CD14-positive monocyte (primary cell): ENCODE data around the gene FCGR2B. TPM values are rescaled to one million over a fixed set of nuclear protein-coding genes. Genes with fewer than 3 reads are reported as not detected.

Experiments used
- DNase-seq, 3 donors: peaks; one replicate each; pipeline ENCODE4 v3.0.0-alpha.2; 2011 to 2022
- H2AFZ ChIP-seq: 2 replicates; pipeline ENCODE4 v1.6.0; 2012; ENCODE audit warnings: mild to moderate bottlenecking, low read depth, low read length, inconsistent platforms; ENCODE audit not compliant: insufficient read depth, poor library complexity, severe bottlenecking
- H3K27ac ChIP-seq, 2 donors: 1 replicate in 1 of 2; 2 replicates in 1 of 2; pipeline ENCODE4 v1.5.1; 2012 to 2013; ENCODE audit warnings: low read length in 2 of 2, control low read depth in 1 of 2, inconsistent platforms in 1 of 2, low read depth in 1 of 2, mild to moderate bottlenecking in 1 of 2
- H3K27me3 ChIP-seq, 2 donors: one replicate each; pipeline versions ENCODE4 v1.6.0 to v1.6.1; 2011 to 2013; ENCODE audit warnings: low read length in 2 of 2; ENCODE audit not compliant: control insufficient read depth in 2 of 2, insufficient read depth in 2 of 2
- H3K36me3 ChIP-seq, 2 donors: replicated peaks in 1 of 2; 1 replicate in 1 of 2; 2 replicates in 1 of 2; pipeline versions ENCODE4 v1.5.1 to v1.6.1; 2012 to 2013; ENCODE audit warnings: low read length in 2 of 2, control low read depth in 1 of 2, inconsistent platforms in 1 of 2, mild to moderate bottlenecking in 1 of 2; ENCODE audit not compliant: insufficient read depth in 2 of 2, control insufficient read depth in 1 of 2
- H3K4me1 ChIP-seq, 2 donors: 1 replicate in 1 of 2; 2 replicates in 1 of 2; pipeline versions ENCODE4 v1.5.1 to v1.6.1; 2012 to 2013; ENCODE audit warnings: low read length in 2 of 2, control low read depth in 1 of 2, inconsistent platforms in 1 of 2, mild to moderate bottlenecking in 1 of 2, moderate library complexity in 1 of 2; ENCODE audit not compliant: insufficient read depth in 2 of 2, control insufficient read depth in 1 of 2
- H3K4me2 ChIP-seq: replicated peaks from 2 replicates; pipeline ENCODE3; 2012; ENCODE audit warnings: low read length, moderate library complexity, mild to moderate bottlenecking; ENCODE audit not compliant: poor library complexity, severe bottlenecking; ENCODE audit errors: extremely low read depth
- H3K4me3 ChIP-seq, 3 experiments: fragments of 200-600 bp in 1 of 3; sonication (generic) in 1 of 3; replicated peaks in 1 of 3; 1 replicate in 2 of 3; 2 replicates in 1 of 3; pipeline ENCODE4 v1.5.1; 2011 to 2013; ENCODE audit warnings: low read length in 3 of 3, mild to moderate bottlenecking in 3 of 3, control low read depth in 2 of 3, low read depth in 2 of 3, inconsistent platforms in 1 of 3, moderate library complexity in 1 of 3
- H3K79me2 ChIP-seq: 2 replicates; pipeline ENCODE4 v1.6.0; 2012; ENCODE audit warnings: mild to moderate bottlenecking, control low read depth, inconsistent platforms, low read length, moderate library complexity; ENCODE audit not compliant: insufficient read depth
- H3K9ac ChIP-seq: 2 replicates; pipeline ENCODE4 v1.6.0; 2017; ENCODE audit warnings: low read length, mild to moderate bottlenecking; ENCODE audit not compliant: insufficient read depth, poor library complexity, severe bottlenecking
- H3K9me3 ChIP-seq, 2 donors: replicated peaks in 1 of 2; 1 replicate in 1 of 2; 2 replicates in 1 of 2; pipeline versions ENCODE4 v1.5.1 to v1.6.1; 2012 to 2013; ENCODE audit warnings: low read length in 2 of 2, control low read depth in 1 of 2; ENCODE audit not compliant: control insufficient read depth in 1 of 2, insufficient read depth in 1 of 2
- H4K20me1 ChIP-seq: 2 replicates; pipeline ENCODE4 v1.6.0; 2012; ENCODE audit warnings: mild to moderate bottlenecking, low read length, control low read depth, moderate library complexity; ENCODE audit not compliant: insufficient read depth
- H3K27ac Mint-ChIP-seq, 7 donors: one replicate each; pipeline ENCODE4 v1.8.0; 2020; ENCODE audit warnings: mild to moderate bottlenecking in 7 of 7, mixed read lengths in 7 of 7, moderate library complexity in 6 of 7, inconsistent platforms in 2 of 7
- H3K27me3 Mint-ChIP-seq, 3 donors: one replicate each; pipeline ENCODE4 v1.8.0; 2021 to 2022; ENCODE audit warnings: low read depth in 3 of 3, mild to moderate bottlenecking in 3 of 3, mixed read lengths in 3 of 3, moderate library complexity in 3 of 3, inconsistent platforms in 1 of 3
- H3K36me3 Mint-ChIP-seq, 2 donors: one replicate each; pipeline ENCODE4 v1.8.0; 2020; ENCODE audit warnings: mixed read lengths in 2 of 2, inconsistent platforms in 1 of 2, mild to moderate bottlenecking in 1 of 2
- H3K4me1 Mint-ChIP-seq: one replicate; pipeline ENCODE4 v1.8.0; 2020; ENCODE audit warnings: mild to moderate bottlenecking, mixed read lengths
- H3K4me3 Mint-ChIP-seq, 2 donors: one replicate each; pipeline ENCODE4 v1.8.0; 2020; ENCODE audit warnings: mild to moderate bottlenecking in 2 of 2, mixed read lengths in 2 of 2, moderate library complexity in 1 of 2
- H3K9me3 Mint-ChIP-seq, 7 donors: one replicate each; pipeline ENCODE4 v1.8.0; 2020 to 2022; ENCODE audit warnings: mixed read lengths in 7 of 7, mild to moderate bottlenecking in 6 of 7, moderate library complexity in 6 of 7, inconsistent platforms in 2 of 7
- CTCF ChIP-seq: fragments of 200-600 bp; IDR thresholded peaks from one replicate; pipeline ENCODE4 v1.8.0; 2022; ENCODE audit warnings: antibody characterized with exemption, mild to moderate bottlenecking
- WGBS: methylation state at CpG from one replicate; pipeline ENCODE4 v1.1.5; 2013; ENCODE audit warnings: missing lambda C conversion rate; ENCODE audit not compliant: insufficient coverage; 5-methylcytosine and 5-hydroxymethylcytosine counted together
- intact Hi-C, 2 donors: fragments of 100-400 bp; cut with micrococcal nuclease; formaldehyde crosslinking; loops; one replicate each; pipeline versions ENCODE4 v1.15.0 to v1.15.1; 2023
- polyA plus RNA-seq, 3 donors: library from polyadenylated mRNA; depleted of rRNA in 1 of 3; unstranded in 2 of 3; stranded (reverse) in 1 of 3; fragments of 300-500 nt in 2 of 3; fragments of >200 nt in 1 of 3; fragmentation: Illumina TruSeq in 2 of 3; gene quantifications; 1 replicate in 2 of 3; 2 replicates in 1 of 3; pipeline ENCODE4 v1.2.3, GENCODE V29; 2012 to 2021

The FCGR2B gene
- polyA plus RNA-seq, 3 donors = 12.1 to 41.5 (median 24.9) TPM

- Histone ChIP-seq H3K9ac (no peak overlapping the region), H3K4me1 (no peaks in the 10 kb centered on the region), H2AFZ (no peak overlapping the region), H3K4me3 (no peak overlapping the region), H3K36me3 (no peaks in the 10 kb centered on the region), H3K79me2 (no peaks in the 10 kb centered on the region), H3K4me2 (no peak overlapping the region), H4K20me1 (no peaks in the 10 kb centered on the region), H3K27me3 (peaks cover 24 to 63% of the 10 kb centered on the region in 2 donors), H3K27ac (no peak overlapping the region), H3K9me3 (no peaks in the 10 kb centered on the region)
- DNase-seq = no peak
- peaks cover 0 to 3% (median 0%) of the 10 kb centered on the region in 7 donors for H3K9me3 Mint-ChIP-seq
- H3K27ac Mint-ChIP-seq = no peak overlapping the region
- no peak for TF ChIP-seq CTCF
- H3K27me3 Mint-ChIP-seq = peaks cover 49 to 71% (median 51%) of the 10 kb centered on the region in 3 donors
- intact Hi-C loops = no loop called here
- H3K4me1 Mint-ChIP-seq = no peaks in the 10 kb centered on the region
- H3K4me3 Mint-ChIP-seq = peak overlapping the region in 1 of 2 donors; percentile 24
- peaks cover 0 to 1% of the 10 kb centered on the region in 2 donors for H3K36me3 Mint-ChIP-seq
- WGBS = 100% methylated on average over 1 of the region's 2 CpGs
Observed at GRCh38 chr1:161676441-161676840, 13.5 kb downstream of the FCGR2B start.

GRCh38 chr1:161676958-161677689 lies 14.2 kb downstream of the FCGR2B start:
- no peak for DNase-seq
- peaks cover 31 to 67% of the 10 kb centered on the region in 2 donors for H3K27me3 ChIP-seq
- H3K9ac ChIP-seq = no peak overlapping the region
- Mint-ChIP-seq H3K27ac (peak overlapping the region in 1 of 7 donors; percentile 27), H3K9me3 (peaks cover 0 to 3% (median 0%) of the 10 kb centered on the region in 7 donors), H3K4me1 (no peaks in the 10 kb centered on the region), H3K4me3 (peak overlapping the region in 1 of 2 donors; percentile 35), H3K27me3 (peaks cover 51 to 75% (median 55%) of the 10 kb centered on the region in 3 donors), H3K36me3 (peaks cover 0 to 1% of the 10 kb centered on the region in 2 donors)
- 100% methylated on average over 2 of the region's 5 CpGs for WGBS
- H3K4me3 ChIP-seq = no peak overlapping the region
- no peaks in the 10 kb centered on the region for H3K79me2 ChIP-seq
- no peaks in the 10 kb centered on the region for H3K36me3 ChIP-seq
- H3K27ac ChIP-seq = no peak overlapping the region
- H4K20me1 ChIP-seq = no peaks in the 10 kb centered on the region
- no peak overlapping the region for H3K4me2 ChIP-seq
- no peak for TF ChIP-seq CTCF
- H2AFZ ChIP-seq = no peak overlapping the region
- no peaks in the 10 kb centered on the region for H3K9me3 ChIP-seq
- intact Hi-C loops = no loop called here
- H3K4me1 ChIP-seq = no peaks in the 10 kb centered on the region
